Measurements from ENCODE around the gene GRK6. TPM values are rescaled to one million over a fixed set of nuclear protein-coding genes. Genes with fewer than 3 reads are reported as not detected.

GRK6 gene
- total and polyA plus RNA-seq, 2 of the 4 experiments (the other 2 are of a cell fraction) = 25.3 to 30.1 TPM

DNA sequence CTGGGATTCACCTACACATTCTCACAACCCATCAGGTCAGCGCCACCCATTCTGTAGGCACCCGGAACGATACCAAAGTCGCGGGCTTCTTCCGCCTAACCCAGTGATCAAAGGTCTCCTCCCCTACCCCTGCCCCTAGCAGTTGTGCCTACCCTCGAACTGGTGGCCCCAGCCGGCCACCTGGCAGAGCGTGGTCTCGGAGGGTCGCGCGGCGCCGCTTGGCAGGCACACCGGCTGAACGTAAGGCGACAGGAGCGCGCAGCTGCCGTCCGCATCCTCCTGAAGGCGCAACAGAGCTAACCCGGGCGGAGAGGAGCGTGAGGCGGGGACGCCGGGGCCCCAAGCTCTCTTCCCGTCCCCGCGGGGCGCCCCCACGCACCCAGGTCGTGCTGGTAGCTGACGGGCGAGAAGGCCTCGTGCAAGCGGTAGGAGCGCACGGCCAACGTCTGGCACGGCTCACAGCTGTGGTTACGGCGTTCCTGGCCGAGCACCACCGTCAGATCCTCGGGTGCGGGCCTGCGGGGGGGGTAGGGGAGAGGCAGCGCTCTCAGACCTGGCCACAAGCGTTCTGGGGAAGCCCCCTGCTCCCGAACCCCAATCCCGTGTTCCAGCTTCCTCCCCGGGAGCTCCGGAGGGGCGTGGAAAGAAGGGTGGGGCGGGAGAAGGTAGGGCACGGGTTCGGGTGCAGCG, 23.2 kb upstream of the GRK6 start:
- dilution Hi-C loops (cut with HindIII; ENCODE audit: low sequenced_read_pairs, unreplicated experiment) (no loop called here), in situ Hi-C loops (cut with MboI; ENCODE audit: low sequenced_read_pairs) (no loop called here), intact Hi-C loops (cut with micrococcal nuclease) (no loop called here)
- Histone ChIP-seq H4K91ac (ENCODE audit: insufficient read depth, low read depth, low read length) (no peak overlapping the region; the same call in 1 of the 2 replicates), H3K79me1 (ENCODE audit: low read depth in 1 of 2, low read length in 2 of 2) (no peaks in the 10 kb centered on the region), H3K4me3 (ENCODE audit: insufficient read depth, low read depth, low read length) (peak overlapping the region; percentile 57), H2BK120ac (ENCODE audit: low read depth, low read length) (no peak overlapping the region), H3K9me1 (ENCODE audit: insufficient read depth, low read length) (no peaks in the 10 kb centered on the region), H3K4me2 (ENCODE audit: low read depth, low read length) (peak overlapping the region; percentile 63), H2AFZ (replicated peaks; ENCODE audit: low read length, poor library complexity) (peak overlapping the region; percentile 92), H3K23ac (ENCODE audit: low read depth, low read length) (no peak overlapping the region), H3K56ac (ENCODE audit: extremely low read depth, insufficient read depth, low read length) (no peak overlapping the region), H4K8ac (ENCODE audit: low read depth in 2 of 2, low read length in 2 of 2) (no peak overlapping the region), H3K36me3 (ENCODE audit: control insufficient read depth, insufficient read depth, low read length) (no peaks in the 10 kb centered on the region), H4K5ac (ENCODE audit: low read depth, low read length) (no peak overlapping the region), H3K4ac (ENCODE audit: low read depth, low read length) (no peak overlapping the region), H2BK15ac (ENCODE audit: low read depth, low read length) (no peak overlapping the region), H4K20me1 (ENCODE audit: insufficient read depth, low read length) (no peaks in the 10 kb centered on the region), H2AK5ac (ENCODE audit: low read depth, low read length) (no peak overlapping the region), H3K4me1 (ENCODE audit: control insufficient read depth, insufficient read depth, low read length) (peaks cover 4% of the 10 kb centered on the region; the same call in 1 of the 2 replicates), H3K27me3 (ENCODE audit: control insufficient read depth, insufficient read depth, low read length) (peaks cover 55% of the 10 kb centered on the region), H2AK9ac (replicated peaks; ENCODE audit: low read depth, low read length, poor library complexity) (peak overlapping the region; percentile 16), H2BK20ac (ENCODE audit: low read depth, low read length) (no peak overlapping the region), H3K18ac (ENCODE audit: low read depth, low read length) (no peak overlapping the region), H3K9ac (ENCODE audit: low read depth, low read length) (0 out of 2 replicates have a peak overlapping the region, but pooled peaks have one; percentile 13), H3K14ac (replicated peaks; ENCODE audit: low read depth, low read length) (0 out of 2 replicates have a peak overlapping the region, but pooled peaks have one; percentile 6), H3K27ac (ENCODE audit: insufficient read depth, low read length) (no peak overlapping the region; the same call in 1 of the 2 replicates), H3K9me3 (ENCODE audit: control insufficient read depth, insufficient read depth, low read length) (peaks cover 2% of the 10 kb centered on the region; the same call in 1 of the 2 replicates), H2BK5ac (ENCODE audit: low read depth, low read length, poor library complexity, severe bottlenecking) (no peak overlapping the region)
- no TSS peak for BruUV-seq (replicated peaks)
- WGBS, 2 experiments (ENCODE audit: extremely low coverage in 2 of 2, insufficient read length in 1 of 2) = 3% methylated on average over 32 of the region's 61 CpGs; no CpG with 5 or more reads in 1 of the 2 experiments
- DNase-seq (peak; percentile 12), ATAC-seq (ENCODE audit: low read depth) (peak; percentile 7; the same call in 1 of the 2 replicates)
- ChIA-PET POLR2A (ENCODE audit: unreplicated experiment) (no interaction called here), CTCF (interaction anchor here (0.6 to 5.4 kb wide), 15 partner anchors 9 to 98 kb away, joined by 3 to 56 read pairs (median 7); partner anchors contain the start of genes GRK6, LMAN2 and PRR7)
- TF ChIP-seq RAD21 (IDR thresholded peaks at IDR 0.05; ENCODE audit: low read length) = no peak
- TF ChIP-seq MAZ (IDR thresholded peaks at IDR 0.05; ENCODE audit: borderline replicate concordance, low read depth, low read length) = no peak
- no peak for TF ChIP-seq CHD1 (IDR thresholded peaks at IDR 0.05; ENCODE audit: low read depth, low read length)
- no peak for TF ChIP-seq SMC3 (IDR thresholded peaks at IDR 0.05; ENCODE audit: low read depth, low read length)
- TF ChIP-seq FOS (IDR thresholded peaks at IDR 0.05; ENCODE audit: low read depth, low read length) = no peak
- no peak for TF ChIP-seq MAFK (IDR thresholded peaks at IDR 0.05; ENCODE audit: low read depth, low read length)
- no peak for TF ChIP-seq POLR2A (IDR thresholded peaks at IDR 0.05; ENCODE audit: low read depth, low read length)
